Endothelial cell of umbilical vein (primary cell): ENCODE data around the gene PRX. TPM values are rescaled to one million over a fixed set of nuclear protein-coding genes. Genes with fewer than 3 reads are reported as not detected.

Experiments
- BruUV-seq: library from RNA; stranded (reverse); fragments of 400-500 nt; replicated peaks from 2 replicates; lab custom pipeline; 2021; lab: Mats Ljungman, UMichigan
- CTCF ChIA-PET: fragments of 300-600, 350-600 bp; sonication (Branson Sonifier 250); formaldehyde crosslinking; loops from one replicate; lab custom pipeline; 2021; ENCODE audit warnings: antibody characterized with exemption, inconsistent platforms; lab: Charles Lee
- POLR2A ChIA-PET: fragments of 300-600, 350-600 bp; sonication (Branson Sonifier 250); formaldehyde crosslinking; loops from one replicate; lab custom pipeline; 2021; ENCODE audit warnings: antibody characterized with exemption, inconsistent platforms; lab: Charles Lee
- DNase-seq: peaks from one replicate; pipeline ENCODE4 v3.0.0-alpha.2; 2011; ENCODE audit warnings: low read depth, low spot score
- FAIRE-seq: peaks from 2 replicates; lab custom pipeline; 2011; peaks lifted over from hg19 to GRCh38; lab: Jason Lieb, UNC
- H2AFZ ChIP-seq: 2 replicates; pipeline ENCODE4 v1.6.0; 2012; ENCODE audit warnings: low read depth, low read length, control low read depth, inconsistent platforms
- H3K27ac ChIP-seq: 2 replicates; pipeline ENCODE4 v1.5.1; 2011; ENCODE audit warnings: low read depth, mild to moderate bottlenecking, control low read depth, low read length, moderate library complexity; ENCODE audit not compliant: insufficient read depth
- H3K27me3 ChIP-seq, 2 experiments: 2 replicates each; pipeline versions ENCODE4 v1.6.0 to v1.6.1; 2011; ENCODE audit warnings: low read length in 2 of 2, mixed read lengths in 1 of 2; ENCODE audit not compliant: control insufficient read depth in 2 of 2, insufficient read depth in 2 of 2
- H3K36me3 ChIP-seq, 2 experiments: 2 replicates in 1 of 2; 3 replicates in 1 of 2; pipeline ENCODE4 v1.5.1; 2011; ENCODE audit warnings: low read length in 2 of 2, mild to moderate bottlenecking in 1 of 2, moderate library complexity in 1 of 2; ENCODE audit not compliant: control insufficient read depth in 2 of 2, insufficient read depth in 2 of 2; ENCODE audit errors: extremely low read depth in 1 of 2
- H3K4me1 ChIP-seq: 3 replicates; pipeline ENCODE4 v1.5.1; 2011; ENCODE audit warnings: mild to moderate bottlenecking, low read length; ENCODE audit not compliant: control insufficient read depth, insufficient read depth; ENCODE audit errors: extremely low read depth
- H3K4me2 ChIP-seq: 2 replicates; pipeline ENCODE4 v1.6.1; 2011; ENCODE audit warnings: low read length, control low read depth, mixed read lengths; ENCODE audit not compliant: insufficient read depth
- H3K4me3 ChIP-seq, 3 experiments: fragments of 200-600 bp in 1 of 3; sonication (generic), shearing (Covaris generic) in 1 of 3; replicated peaks in 1 of 3; 2 replicates each; pipeline ENCODE4 v1.5.1; 2011 to 2016; ENCODE audit warnings: control low read depth in 3 of 3, low read length in 3 of 3, mild to moderate bottlenecking in 2 of 3, inconsistent platforms in 1 of 3, low read depth in 1 of 3, moderate library complexity in 1 of 3; ENCODE audit not compliant: insufficient read depth in 1 of 3
- H3K79me2 ChIP-seq: 2 replicates; pipeline ENCODE4 v1.6.0; 2012; ENCODE audit warnings: low read length, inconsistent platforms; ENCODE audit not compliant: control insufficient read depth, insufficient read depth
- H3K9ac ChIP-seq: replicated peaks from 2 replicates; pipeline ENCODE3; 2011; ENCODE audit warnings: low read length, control low read depth; ENCODE audit not compliant: insufficient read depth; ENCODE audit errors: extremely low read depth
- H3K9me1 ChIP-seq: replicated peaks from 3 replicates; pipeline ENCODE4 v1.6.0; 2011; ENCODE audit warnings: mild to moderate bottlenecking, low read length; ENCODE audit not compliant: control insufficient read depth, insufficient read depth; ENCODE audit errors: extremely low read depth
- H3K9me3 ChIP-seq: replicated peaks from 2 replicates; pipeline ENCODE4 v1.5.1; 2012; ENCODE audit warnings: low read length, inconsistent platforms; ENCODE audit not compliant: control insufficient read depth, insufficient read depth
- H4K20me1 ChIP-seq: replicated peaks from 2 replicates; pipeline ENCODE3; 2011; ENCODE audit warnings: mild to moderate bottlenecking, low read length; ENCODE audit not compliant: control insufficient read depth, insufficient read depth; ENCODE audit errors: extremely low read depth
- EZH2 ChIP-seq: IDR thresholded peaks from 2 replicates; pipeline ENCODE4 v1.6.1; 2012; ENCODE audit warnings: borderline replicate concordance, low read depth, mild to moderate bottlenecking, moderate library complexity, low read length, inconsistent platforms; ENCODE audit not compliant: severe bottlenecking
- FOS ChIP-seq: IDR thresholded peaks from 2 replicates; pipeline ENCODE4 v1.6.1; 2011; ENCODE audit warnings: mild to moderate bottlenecking, low read length, moderate library complexity, borderline replicate concordance; ENCODE audit not compliant: insufficient read depth
- GATA2 ChIP-seq: IDR thresholded peaks from 2 replicates; pipeline ENCODE4 v1.7.0; 2011; ENCODE audit warnings: low read depth, mild to moderate bottlenecking, moderate library complexity, mixed read lengths, low read length; ENCODE audit not compliant: insufficient read length, insufficient read depth
- JUN ChIP-seq: IDR thresholded peaks from 2 replicates; pipeline ENCODE4 v1.6.1; 2011; ENCODE audit warnings: borderline replicate concordance, low read depth; ENCODE audit not compliant: insufficient read length, insufficient read depth
- MAX ChIP-seq: IDR thresholded peaks from 2 replicates; pipeline ENCODE4 v1.6.1; 2011; ENCODE audit not compliant: insufficient read depth, insufficient read length
- MYC ChIP-seq: IDR thresholded peaks from one replicate; pipeline ENCODE4 v1.6.1; 2011; ENCODE audit warnings: mild to moderate bottlenecking, low read depth, low read length
- POLR2A ChIP-seq: IDR thresholded peaks from 2 replicates; pipeline ENCODE4 v1.6.1; 2012; ENCODE audit warnings: low read depth, mild to moderate bottlenecking, control low read depth, low read length
- POLR2AphosphoS5 ChIP-seq: IDR thresholded peaks from 2 replicates; pipeline ENCODE4 v1.6.1; 2012; ENCODE audit warnings: low read depth, mild to moderate bottlenecking, control low read depth, low read length, moderate library complexity; ENCODE audit not compliant: insufficient read depth
- dilution Hi-C: fragments of 300-500 bp; cut with MboI; formaldehyde crosslinking; loops from one replicate; pipeline ENCODE4 v1.15.0; 2019; ENCODE audit warnings: low sequenced_read_pairs; ENCODE audit not compliant: extremely low pct_ligation_motif_present
- intact Hi-C: fragments of 100-400 bp; cut with micrococcal nuclease; formaldehyde crosslinking; loops from one replicate; pipeline ENCODE4 v1.10.0; 2022
- polyA plus RNA-seq, 4 experiments: library from polyadenylated mRNA; depleted of rRNA in 3 of 4; stranded (reverse) in 3 of 4; unstranded in 1 of 4; fragments of >200 nt; gene quantifications; 2 replicates each; pipeline versions ENCODE4 v1.2.1 to v1.2.3, GENCODE V29; 2011 to 2012; ENCODE audit warnings: missing spikeins in 1 of 4
- total RNA-seq: library from RNA; stranded (reverse); gene quantifications from 2 replicates; pipeline ENCODE4 v1.2.3, GENCODE V29; 2021
- TF ChIP-seq, protein P1 (sequence below), 2 donors: IDR thresholded peaks; 1 replicate in 1 of 2; 2 replicates in 1 of 2; pipeline ENCODE4 v1.5.1; 2011; ENCODE audit warnings: low read length in 2 of 2, mild to moderate bottlenecking in 2 of 2, moderate library complexity in 2 of 2, control low read depth in 1 of 2, inconsistent platforms in 1 of 2, low read depth in 1 of 2; ENCODE audit not compliant: insufficient read depth in 1 of 2; ENCODE audit errors: extremely low read depth in 1 of 2

Gene PRX
- total and polyA plus RNA-seq, 2 donors (not counting 3 experiments of a cell fraction or from before 2014, with no cell fraction given): 0.80 to 1.3 TPM

- peaks cover 9 to 12% of the 10 kb centered on the region in 2 experiments for H3K36me3 ChIP-seq
- no peak for DNase-seq
- H3K4me3 ChIP-seq: no peak overlapping the region
- H3K27me3 ChIP-seq: no peaks in the 10 kb centered on the region
- ChIA-PET CTCF (interaction anchor here (1.2 to 2.6 kb wide), 2 partner anchors 17 to 26 kb away, joined by 3 to 8 read pairs; no protein-coding TSS in a partner anchor), POLR2A (no interaction called here)
- no TSS peak for BruUV-seq
- dilution Hi-C loops: no loop called here
- no peaks in the 10 kb centered on the region for H3K9me1 ChIP-seq
- H4K20me1 ChIP-seq: no peaks in the 10 kb centered on the region
- H3K27ac ChIP-seq: no peak overlapping the region
- peaks cover 14% of the 10 kb centered on the region for H3K4me1 ChIP-seq
- no peaks in the 10 kb centered on the region for H3K9me3 ChIP-seq
- no peak overlapping the region for H3K4me2 ChIP-seq
- FAIRE-seq: no peak
- no peak for TF ChIP-seq FOS
- no peak for TF ChIP-seq EZH2
- no peak for TF ChIP-seq MYC
- TF ChIP-seq MAX: no peak
- TF ChIP-seq, protein P1, sequence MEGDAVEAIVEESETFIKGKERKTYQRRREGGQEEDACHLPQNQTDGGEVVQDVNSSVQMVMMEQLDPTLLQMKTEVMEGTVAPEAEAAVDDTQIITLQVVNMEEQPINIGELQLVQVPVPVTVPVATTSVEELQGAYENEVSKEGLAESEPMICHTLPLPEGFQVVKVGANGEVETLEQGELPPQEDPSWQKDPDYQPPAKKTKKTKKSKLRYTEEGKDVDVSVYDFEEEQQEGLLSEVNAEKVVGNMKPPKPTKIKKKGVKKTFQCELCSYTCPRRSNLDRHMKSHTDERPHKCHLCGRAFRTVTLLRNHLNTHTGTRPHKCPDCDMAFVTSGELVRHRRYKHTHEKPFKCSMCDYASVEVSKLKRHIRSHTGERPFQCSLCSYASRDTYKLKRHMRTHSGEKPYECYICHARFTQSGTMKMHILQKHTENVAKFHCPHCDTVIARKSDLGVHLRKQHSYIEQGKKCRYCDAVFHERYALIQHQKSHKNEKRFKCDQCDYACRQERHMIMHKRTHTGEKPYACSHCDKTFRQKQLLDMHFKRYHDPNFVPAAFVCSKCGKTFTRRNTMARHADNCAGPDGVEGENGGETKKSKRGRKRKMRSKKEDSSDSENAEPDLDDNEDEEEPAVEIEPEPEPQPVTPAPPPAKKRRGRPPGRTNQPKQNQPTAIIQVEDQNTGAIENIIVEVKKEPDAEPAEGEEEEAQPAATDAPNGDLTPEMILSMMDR (IDR thresholded peaks at IDR 0.05; ENCODE audit: extremely low read depth in 1 of 2, insufficient read depth in 1 of 2, low read depth in 1 of 2, low read length in 2 of 2): no peak
- TF ChIP-seq POLR2A: no peak
- TF ChIP-seq GATA2: no peak
- TF ChIP-seq POLR2AphosphoS5: no peak
- TF ChIP-seq JUN: no peak
- intact Hi-C loops: no loop called here
- no peak overlapping the region for H3K9ac ChIP-seq
- peaks cover 21% of the 10 kb centered on the region for H3K79me2 ChIP-seq
- no peak overlapping the region for H2AFZ ChIP-seq
Observed at GRCh38 chr19:40438284-40438683, 25.1 kb upstream of the PRX start.
